Measurements from ENCODE around the gene FLAD1.
A peak's percentile ranks its signal among the peaks of the same experiment; 100 is the strongest.

Gene FLAD1

GRCh38 chr1:154952664-154953063, 30.5 kb upstream of the FLAD1 start:
- no peak for DNase-seq (ENCODE audit: low read depth in 2 of 2)

GRCh38 chr1:154953611-154954038, 29.5 kb upstream of the FLAD1 start:
- no peak for DNase-seq (ENCODE audit: low read depth in 2 of 2)

- DNase-seq (ENCODE audit: low read depth in 2 of 2) = no peak
These were observed 28.6 kb upstream of the FLAD1 start for GRCh38 chr1:154954541-154954940.

GRCh38 chr1:154955039-154955717, 28.0 kb upstream of the FLAD1 start:
- peak; percentile 72 to 74 for DNase-seq (ENCODE audit: low read depth in 2 of 2)

- peak; percentile 61 to 75 for DNase-seq (ENCODE audit: low read depth in 2 of 2)
These were observed 27.2 kb upstream of the FLAD1 start, which contains the start of gene PBXIP1 for GRCh38 chr1:154955718-154956543. PBXIP1 (minus strand) TSS chr1:154956099; CDS start chr1:154953721, 2,378 bp downstream.

- DNase-seq (ENCODE audit: low read depth in 2 of 2) = no peak
These were observed 26.6 kb upstream of the FLAD1 start for GRCh38 chr1:154956544-154956941.

- DNase-seq (ENCODE audit: low read depth in 2 of 2) = no peak
These were observed 26.0 kb upstream of the FLAD1 start for GRCh38 chr1:154957091-154957657.

- no peak for DNase-seq (ENCODE audit: low read depth in 2 of 2)
These were observed 25.1 kb upstream of the FLAD1 start for GRCh38 chr1:154958036-154958435.

GRCh38 chr1:154958681-154959425, 24.3 kb upstream of the FLAD1 start:
- DNase-seq (ENCODE audit: low read depth in 2 of 2) = no peak

- no peak for DNase-seq (ENCODE audit: low read depth in 2 of 2)
These were observed 23.7 kb upstream of the FLAD1 start for GRCh38 chr1:154959426-154959780.

GRCh38 chr1:154960446-154961136, 22.6 kb upstream of the FLAD1 start:
- no peak for DNase-seq (ENCODE audit: low read depth in 2 of 2)

- DNase-seq (ENCODE audit: low read depth in 2 of 2) = peak; percentile 62 to 74
These were observed 21.7 kb upstream of the FLAD1 start, which contains the start of gene PYGO2 for GRCh38 chr1:154961207-154962155. PYGO2 (minus strand) TSS chr1:154961782; CDS start chr1:154961576, 206 bp downstream.

- no peak for DNase-seq (ENCODE audit: low read depth in 2 of 2)
These were observed 20.9 kb upstream of the FLAD1 start for GRCh38 chr1:154962156-154962749.

GRCh38 chr1:154962795-154963330, 20.3 kb upstream of the FLAD1 start:
- DNase-seq (ENCODE audit: low read depth in 2 of 2) = no peak

- DNase-seq (ENCODE audit: low read depth in 2 of 2) = no peak
These were observed 19.5 kb upstream of the FLAD1 start for GRCh38 chr1:154963643-154964042.

- no peak for DNase-seq (ENCODE audit: low read depth in 2 of 2)
These were observed 18.8 kb upstream of the FLAD1 start for GRCh38 chr1:154964359-154964758.

- no peak for DNase-seq (ENCODE audit: low read depth in 2 of 2)
These were observed 17.0 kb upstream of the FLAD1 start for GRCh38 chr1:154966111-154966510.

- DNase-seq (ENCODE audit: low read depth in 2 of 2) = no peak
These were observed 15.7 kb upstream of the FLAD1 start for GRCh38 chr1:154967331-154967950.

GRCh38 chr1:154968731-154969130, 14.4 kb upstream of the FLAD1 start:
- DNase-seq (ENCODE audit: low read depth in 2 of 2) = no peak
